NCI-H2029 (cell line): ENCODE data around the gene ABCA5.
"Not testable (repeated sequence)": the region's sequence is repeated elsewhere in the genome, so short reads cannot be mapped to it uniquely, and the experiment has no call there.

Experiments used
- DNase-seq: peaks from one replicate; lab custom pipeline; 2025; lab: John Stamatoyannopoulos, UW

ABCA5 gene

DNA sequence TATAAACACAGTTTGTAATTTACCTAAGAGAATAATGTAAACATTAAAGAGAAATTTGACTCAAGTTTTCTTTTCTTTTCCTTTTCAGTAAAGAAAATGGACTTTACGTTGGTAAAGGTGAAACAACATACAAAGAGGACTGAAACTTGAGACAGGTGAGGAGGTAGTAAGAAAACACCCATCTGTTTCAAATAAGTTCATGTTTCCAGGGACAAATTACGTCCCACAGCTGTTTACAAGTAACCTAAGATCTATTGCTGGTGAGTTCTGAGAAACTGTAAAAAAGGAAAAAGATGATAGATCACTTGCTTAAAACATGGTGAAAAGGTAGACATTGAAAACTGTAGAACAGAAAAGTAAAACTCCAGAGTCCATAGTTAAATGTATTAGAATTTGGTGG lies 4.8 kb upstream of the ABCA5 start:
- no peak for DNase-seq

GRCh38 chr17:69326377-69327059 lies 415 bp downstream of the ABCA5 start:
- no peak for DNase-seq

DNA sequence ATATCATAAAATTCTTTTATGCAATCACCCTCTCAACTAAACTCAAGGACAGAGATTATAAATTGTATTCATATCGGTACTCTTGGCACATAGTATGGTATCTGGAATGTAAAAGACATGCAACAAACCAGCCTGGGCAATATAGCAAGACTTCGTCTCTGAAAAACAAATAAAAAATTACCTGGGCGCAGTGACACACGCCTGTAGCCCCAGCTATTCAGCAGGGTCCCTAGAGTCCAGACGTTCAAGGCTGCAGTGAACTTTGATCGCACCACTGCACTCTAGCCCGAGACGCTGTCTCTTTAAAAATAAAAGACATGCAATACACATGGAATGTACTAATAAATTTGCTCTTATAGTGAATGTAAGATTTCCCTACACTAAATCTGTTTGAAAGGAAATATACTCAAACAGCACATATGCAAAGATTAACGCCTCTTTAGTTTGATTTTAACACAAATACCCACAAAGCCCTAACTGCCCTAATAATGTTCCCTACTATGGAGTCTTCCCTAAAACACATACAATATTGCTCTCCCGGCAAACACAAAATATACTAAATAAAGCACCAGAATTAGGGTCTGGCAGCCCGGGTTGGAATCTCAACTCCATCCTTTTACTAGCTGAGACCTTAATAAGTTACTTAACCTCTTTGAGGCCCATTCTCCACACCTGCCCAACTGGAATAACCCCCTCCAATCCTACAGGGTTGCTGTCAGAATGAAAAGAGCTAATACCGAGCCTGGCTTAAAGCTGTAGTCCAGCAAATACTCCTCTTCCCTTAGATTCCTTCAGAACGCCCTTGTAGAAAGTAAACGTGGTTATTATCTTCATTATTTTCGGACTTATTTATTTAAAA lies 1.2 kb downstream of the ABCA5 start:
- no peak for DNase-seq

GRCh38 chr17:69323806-69324205 lies 3.1 kb downstream of the ABCA5 start:
- no peak for DNase-seq

GRCh38 chr17:69320908-69321238 lies 6.1 kb downstream of the ABCA5 start:
- DNase-seq = no peak

GRCh38 chr17:69320210-69320907 lies 6.6 kb downstream of the ABCA5 start:
- no peak for DNase-seq

DNA sequence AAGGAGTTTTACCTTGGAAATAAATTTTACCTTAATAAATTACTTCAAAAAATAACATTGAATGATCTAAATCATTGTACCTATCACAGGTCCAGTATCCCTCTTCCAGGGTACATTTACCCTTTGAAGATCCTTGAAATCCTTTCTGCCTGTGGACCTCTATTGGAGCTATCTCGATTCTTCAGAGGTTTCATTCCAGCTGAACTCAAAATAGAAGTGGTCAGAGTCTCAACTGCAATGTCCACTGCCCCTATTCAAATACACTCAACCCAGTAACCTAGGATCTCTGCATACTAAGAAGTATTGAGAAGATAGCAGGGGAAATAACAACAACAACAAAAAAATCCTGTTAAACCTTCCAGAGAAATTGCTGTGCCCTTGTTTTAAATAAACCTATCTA lies 9.3 kb downstream of the ABCA5 start:
- no peak for DNase-seq

GRCh38 chr17:69314246-69315065 lies 12.5 kb downstream of the ABCA5 start:
- DNase-seq = peak; percentile 77

DNA sequence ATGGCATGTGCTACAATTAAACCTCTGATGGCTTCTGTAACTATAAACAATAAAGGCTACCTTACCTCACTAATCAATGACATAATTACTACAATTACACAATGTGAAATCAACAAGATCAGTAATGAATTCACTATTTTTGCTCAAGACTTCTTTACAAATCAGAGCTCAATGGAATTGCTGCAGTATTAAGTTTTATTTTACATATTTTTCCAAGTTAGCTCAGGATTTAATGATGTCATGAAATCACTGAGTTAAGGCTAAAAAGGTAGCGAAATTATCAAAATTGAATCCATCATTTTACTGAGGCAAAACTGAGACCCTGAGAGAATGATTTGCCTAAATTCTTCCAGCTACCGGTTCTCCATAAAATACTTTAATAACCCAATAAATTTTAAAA lies 21.8 kb downstream of the ABCA5 start:
- no peak for DNase-seq

DNA sequence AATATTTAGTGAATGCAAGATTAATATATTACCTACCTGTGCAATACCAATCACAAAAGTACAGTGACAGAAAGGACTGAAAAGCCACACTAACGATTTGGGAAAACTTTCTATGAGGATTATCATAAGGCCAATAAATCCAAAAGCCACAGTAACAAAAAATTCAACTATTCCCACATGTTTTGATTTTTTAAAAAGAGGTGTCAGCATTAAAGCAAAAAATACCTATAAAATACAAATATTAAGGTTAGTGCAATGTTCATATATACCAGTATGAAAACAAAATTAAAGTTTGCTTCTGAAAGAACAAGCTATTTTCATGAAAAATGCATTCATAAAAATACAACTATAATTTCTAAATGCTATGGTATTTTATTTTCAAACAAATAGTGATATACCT lies 24.3 kb downstream of the ABCA5 start:
- DNase-seq = no peak

DNA sequence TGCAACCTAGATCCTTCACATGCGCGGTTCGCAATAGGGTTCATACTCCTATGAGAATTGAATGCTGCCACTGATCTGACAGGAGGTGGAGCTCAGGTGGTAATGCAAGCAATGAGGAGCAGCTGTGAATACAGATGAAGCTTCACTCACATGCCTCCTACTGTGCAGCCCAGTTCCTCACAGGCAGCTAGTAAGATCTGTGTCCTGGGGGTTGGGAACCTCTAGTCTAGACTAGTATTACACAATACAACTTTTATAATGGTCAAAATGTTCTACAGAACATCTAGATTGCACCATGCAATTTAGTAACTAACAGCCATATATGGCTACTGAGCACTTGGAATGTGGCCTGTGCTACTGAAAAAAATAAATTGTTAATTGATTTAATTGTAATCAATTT lies 26.7 kb downstream of the ABCA5 start:
- DNase-seq = no peak

DNA sequence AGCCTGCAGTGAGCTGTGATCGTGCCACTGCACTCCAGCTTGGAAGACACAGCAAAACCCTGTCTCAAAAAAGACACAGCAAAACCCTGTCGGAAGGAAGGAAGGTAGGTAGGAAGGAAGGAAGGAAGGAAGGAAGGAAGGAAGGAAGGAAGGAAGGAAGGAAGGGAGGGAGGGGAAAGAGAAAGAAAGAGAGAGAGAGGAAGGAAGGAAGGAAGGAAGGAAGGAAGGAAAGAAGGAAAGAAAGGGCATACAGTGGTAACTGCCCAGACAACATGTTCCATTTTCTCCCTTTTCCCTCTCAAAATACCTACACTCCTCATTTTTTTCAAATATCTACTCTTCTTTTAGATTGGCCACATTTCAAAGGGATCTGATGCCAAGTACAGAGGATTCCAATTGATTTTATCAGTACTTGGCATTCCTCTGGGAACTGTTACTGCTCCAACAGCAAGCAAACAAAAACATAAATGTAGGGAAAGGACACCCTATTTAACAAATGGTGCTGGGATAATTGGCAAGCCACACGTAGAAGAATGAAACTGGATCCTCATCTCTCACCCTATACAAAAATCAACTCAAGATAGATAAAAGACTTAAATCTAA lies 28.7 kb downstream of the ABCA5 start:
- not testable (repeated sequence) for DNase-seq

DNA sequence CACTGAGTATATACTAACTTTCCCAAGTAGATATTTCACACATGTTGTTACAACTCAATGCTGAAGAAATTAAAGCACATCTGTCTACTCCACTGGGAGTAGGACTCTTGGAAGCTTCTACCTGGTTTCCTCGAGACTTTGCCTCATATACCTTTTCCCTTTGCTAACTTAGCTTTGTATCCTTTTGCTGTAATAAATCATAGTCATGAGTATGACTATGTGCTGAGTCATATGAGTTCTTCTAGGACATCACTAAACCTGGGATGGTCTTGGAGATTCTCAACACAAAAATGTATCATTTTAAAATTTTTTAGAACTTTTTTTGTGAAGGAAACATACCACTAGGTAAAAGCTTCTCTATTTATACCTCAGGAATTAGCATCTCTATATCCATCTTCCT lies 39.8 kb downstream of the ABCA5 start:
- no peak for DNase-seq

DNA sequence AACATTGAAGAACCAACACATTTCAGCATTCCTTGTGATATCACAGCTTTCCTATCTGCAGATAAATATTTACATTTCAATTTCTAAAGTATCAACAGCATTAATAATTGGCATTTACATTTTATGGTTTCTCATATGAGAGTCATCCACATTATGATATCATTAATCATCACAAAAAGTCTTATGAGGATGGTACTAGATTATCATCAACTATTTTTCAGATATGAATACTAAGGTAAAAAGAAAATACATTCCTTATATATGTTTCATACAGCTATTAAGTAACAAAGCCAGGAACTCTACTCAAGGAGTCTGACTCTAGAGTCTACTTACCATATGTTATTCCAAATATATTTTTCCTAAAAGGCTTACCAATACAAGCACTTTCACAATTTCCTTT lies 40.7 kb downstream of the ABCA5 start:
- DNase-seq = no peak

DNA sequence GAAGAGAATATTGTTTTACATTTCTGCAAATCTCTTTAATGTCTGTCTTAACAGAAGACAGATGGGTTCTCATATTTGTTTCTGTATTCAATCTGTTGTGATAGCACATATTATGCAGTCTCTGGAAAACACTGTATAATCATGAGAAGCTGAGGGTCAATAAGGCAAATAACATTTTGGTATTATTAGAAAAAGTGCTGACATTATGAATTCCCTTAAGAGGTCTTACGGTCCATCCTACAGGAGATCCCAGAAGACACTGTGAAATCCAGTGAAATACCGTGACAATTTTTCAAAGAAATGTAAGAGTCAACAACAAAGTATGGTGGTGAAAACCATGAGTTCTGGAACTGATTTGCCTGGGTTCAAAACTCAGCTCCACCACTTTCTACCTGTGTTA lies 42.3 kb downstream of the ABCA5 start:
- no peak for DNase-seq

DNA sequence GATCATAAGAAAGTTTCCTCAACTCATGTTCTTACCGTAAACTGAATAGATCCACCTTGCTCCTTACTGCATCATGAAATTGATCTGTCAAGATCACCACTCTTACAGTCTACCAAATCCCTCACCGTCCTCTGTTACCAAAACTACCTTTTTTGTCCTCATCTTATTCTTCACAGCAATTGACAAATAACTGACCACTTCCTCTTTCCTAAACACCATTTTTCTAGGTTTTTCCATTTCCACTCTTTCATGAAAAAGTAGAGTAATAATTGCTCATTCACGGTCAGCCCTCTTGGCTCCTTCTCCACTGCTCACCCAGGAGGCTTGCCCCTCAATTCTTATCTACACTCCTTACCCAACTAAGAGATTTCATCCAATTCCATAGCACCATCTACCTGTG lies 44.9 kb downstream of the ABCA5 start:
- DNase-seq = no peak

DNA sequence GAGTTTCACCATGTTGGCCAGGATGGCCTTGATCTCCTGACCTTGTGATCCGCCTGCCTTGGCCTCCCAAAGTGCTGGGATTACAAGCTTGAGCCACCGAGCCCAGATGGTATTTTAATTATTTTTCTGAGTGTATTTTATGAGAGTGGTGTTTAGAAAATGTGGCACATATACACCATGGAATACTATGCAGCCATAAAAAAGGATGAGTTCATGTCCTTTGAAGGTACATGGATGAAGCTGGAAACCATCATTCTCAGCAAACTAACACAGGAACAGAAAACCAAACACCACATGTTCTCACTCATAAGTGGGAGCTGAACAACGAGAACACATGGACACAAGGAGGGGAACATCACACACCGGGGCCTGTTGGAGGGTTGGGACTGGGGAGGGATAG lies 50.7 kb downstream of the ABCA5 start:
- not testable (repeated sequence) for DNase-seq

DNA sequence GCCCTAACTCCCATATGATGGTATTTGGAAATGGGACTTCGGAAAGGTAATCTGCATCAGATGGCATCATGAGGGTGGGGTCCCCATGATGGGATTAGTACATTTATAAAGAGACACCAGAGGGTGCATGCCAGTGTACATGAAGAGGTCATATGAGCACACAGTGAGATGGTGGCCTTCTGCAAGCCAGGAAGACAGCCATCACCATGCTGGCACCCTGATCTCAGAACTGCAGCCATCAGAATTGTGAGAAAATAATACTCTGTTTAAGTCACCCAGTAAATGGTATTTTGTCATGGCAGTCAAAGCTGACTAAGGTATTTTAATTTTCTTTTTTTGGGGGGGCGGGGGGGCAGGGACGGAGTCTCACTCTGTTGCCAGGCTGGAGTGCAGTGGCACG lies 51.2 kb downstream of the ABCA5 start:
- DNase-seq = no peak

GRCh38 chr17:69271023-69271422 lies 55.9 kb downstream of the ABCA5 start:
- no peak for DNase-seq

DNA sequence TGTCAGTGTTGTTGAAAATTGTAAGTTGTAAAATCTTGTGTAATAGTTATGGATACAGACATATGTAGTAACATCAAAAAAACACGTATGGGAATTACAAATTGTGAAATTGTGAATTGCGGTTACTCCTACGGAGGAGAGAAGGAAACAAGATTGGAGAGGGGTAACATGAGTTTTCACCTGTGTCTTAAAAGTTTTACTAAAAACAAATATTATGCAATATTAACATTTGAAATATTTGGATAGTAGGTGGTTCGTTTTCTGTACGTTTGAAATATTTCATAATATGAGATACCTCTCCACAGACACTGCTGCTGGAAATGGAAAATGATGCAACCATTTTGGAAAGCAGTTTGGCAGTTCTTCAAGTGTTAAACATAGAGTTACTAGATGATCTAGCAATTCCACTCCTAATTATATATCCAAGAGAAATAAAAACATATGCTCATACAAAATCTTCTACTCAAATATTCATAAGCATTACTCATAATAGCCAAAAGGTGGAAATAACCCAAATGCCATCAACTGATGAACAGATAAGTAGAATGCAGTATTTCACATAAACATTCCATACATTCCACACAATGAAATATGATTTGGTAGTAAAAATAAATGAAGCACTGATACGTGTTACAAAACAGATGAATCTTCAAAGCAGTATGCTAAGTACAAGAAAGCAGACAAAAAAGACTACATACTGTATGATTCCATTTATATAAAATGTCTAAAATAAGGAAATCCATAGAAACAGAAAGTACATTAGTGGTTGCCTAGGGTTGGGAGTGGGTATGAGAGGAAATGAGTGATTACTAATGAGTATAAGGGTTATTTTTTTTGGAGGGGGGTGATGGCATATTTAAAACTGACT lies 57.6 kb downstream of the ABCA5 start:
- DNase-seq = no peak

- no peak for DNase-seq
Measured at GRCh38 chr17:69268543-69269014, 58.4 kb downstream of the ABCA5 start.
